Neutrophil (primary cell): Measurements from ENCODE around the gene MUCL3.

Experiments used
- H3K27ac ChIP-seq: fragments of 200-600 bp; sonication (generic); 2 replicates; pipeline ENCODE4 v1.5.1; 2016; ENCODE audit warnings: mild to moderate bottlenecking, moderate library complexity
- H3K27me3 ChIP-seq: fragments of 200-600 bp; sonication (generic); 2 replicates; pipeline ENCODE4 v1.6.0; 2016; ENCODE audit warnings: mild to moderate bottlenecking
- H3K36me3 ChIP-seq: fragments of 200-600 bp; sonication (generic); 2 replicates; pipeline ENCODE4 v1.5.1; 2017
- H3K4me1 ChIP-seq, 2 experiments: fragments of 200-600 bp in 1 of 2; sonication (generic) in 1 of 2; 1 replicate in 1 of 2; 2 replicates in 1 of 2; pipeline versions ENCODE4 v1.5.1 to v1.6.1; 2013 to 2016; ENCODE audit warnings: low read depth in 1 of 2, low read length in 1 of 2, mild to moderate bottlenecking in 1 of 2, moderate library complexity in 1 of 2; ENCODE audit not compliant: control insufficient read depth in 1 of 2, insufficient read depth in 1 of 2
- H3K4me3 ChIP-seq, 2 experiments: fragments of 200-600 bp in 1 of 2; sonication (generic) in 1 of 2; 1 replicate in 1 of 2; 2 replicates in 1 of 2; pipeline ENCODE4 v1.5.1; 2013 to 2016; ENCODE audit warnings: low read depth in 1 of 2, low read length in 1 of 2, mild to moderate bottlenecking in 1 of 2, moderate library complexity in 1 of 2
- H3K9me3 ChIP-seq: fragments of 200-600 bp; sonication (generic); 2 replicates; pipeline ENCODE4 v1.5.1; 2016
- TF ChIP-seq, protein P1 (sequence below): fragments of 200-600 bp; sonication (generic); IDR thresholded peaks from 2 replicates; pipeline ENCODE4 v1.5.1; 2016; ENCODE audit warnings: antibody characterized with exemption

MUCL3 gene

DNA sequence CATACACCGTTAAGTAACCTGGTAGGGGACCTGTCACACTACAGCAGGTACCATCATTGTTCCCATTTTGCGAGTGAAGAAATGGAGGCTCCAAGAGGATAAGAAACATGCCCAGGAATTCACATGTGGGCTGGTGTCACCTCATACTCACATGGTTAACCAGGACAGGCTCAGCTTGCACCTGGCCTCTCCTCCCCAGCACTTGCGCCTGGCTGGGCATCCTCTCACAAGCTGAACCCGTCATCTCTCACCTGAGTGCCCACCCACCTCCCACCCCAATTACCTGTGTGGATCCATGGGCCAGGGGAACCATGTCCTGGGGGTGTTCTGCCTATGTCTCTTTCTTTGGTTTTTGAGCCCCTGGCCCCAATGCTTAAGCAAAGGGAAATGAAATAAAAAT, 10.3 kb upstream of the MUCL3 start:
- TF ChIP-seq, protein P1, sequence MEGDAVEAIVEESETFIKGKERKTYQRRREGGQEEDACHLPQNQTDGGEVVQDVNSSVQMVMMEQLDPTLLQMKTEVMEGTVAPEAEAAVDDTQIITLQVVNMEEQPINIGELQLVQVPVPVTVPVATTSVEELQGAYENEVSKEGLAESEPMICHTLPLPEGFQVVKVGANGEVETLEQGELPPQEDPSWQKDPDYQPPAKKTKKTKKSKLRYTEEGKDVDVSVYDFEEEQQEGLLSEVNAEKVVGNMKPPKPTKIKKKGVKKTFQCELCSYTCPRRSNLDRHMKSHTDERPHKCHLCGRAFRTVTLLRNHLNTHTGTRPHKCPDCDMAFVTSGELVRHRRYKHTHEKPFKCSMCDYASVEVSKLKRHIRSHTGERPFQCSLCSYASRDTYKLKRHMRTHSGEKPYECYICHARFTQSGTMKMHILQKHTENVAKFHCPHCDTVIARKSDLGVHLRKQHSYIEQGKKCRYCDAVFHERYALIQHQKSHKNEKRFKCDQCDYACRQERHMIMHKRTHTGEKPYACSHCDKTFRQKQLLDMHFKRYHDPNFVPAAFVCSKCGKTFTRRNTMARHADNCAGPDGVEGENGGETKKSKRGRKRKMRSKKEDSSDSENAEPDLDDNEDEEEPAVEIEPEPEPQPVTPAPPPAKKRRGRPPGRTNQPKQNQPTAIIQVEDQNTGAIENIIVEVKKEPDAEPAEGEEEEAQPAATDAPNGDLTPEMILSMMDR = no peak
- peaks cover 20% of the 10 kb centered on the region for H3K27me3 ChIP-seq
- peaks cover 12% of the 10 kb centered on the region for H3K36me3 ChIP-seq
- H3K9me3 ChIP-seq = no peaks in the 10 kb centered on the region
- H3K27ac ChIP-seq = no peak overlapping the region
- no peaks in the 10 kb centered on the region for H3K4me1 ChIP-seq
- no peak overlapping the region for H3K4me3 ChIP-seq

DNA sequence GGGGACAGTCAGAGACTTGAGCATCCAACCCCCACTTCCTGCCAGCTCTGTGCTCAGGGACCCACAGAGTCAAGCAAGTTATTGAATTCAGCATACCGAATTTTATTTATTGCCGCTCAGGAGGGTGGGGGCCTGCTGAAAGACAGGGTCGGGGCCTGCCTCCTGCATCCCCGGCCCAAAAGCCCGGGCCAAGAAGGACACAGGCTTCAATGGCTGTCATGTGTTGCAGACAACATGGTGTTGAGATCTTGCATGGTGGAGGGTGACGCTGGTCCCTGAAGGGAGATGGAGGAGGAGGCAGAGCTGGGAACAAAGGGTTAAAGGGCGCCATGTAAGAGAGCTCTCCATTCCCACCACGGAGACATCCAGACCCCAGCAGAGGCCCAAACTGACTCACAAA, 9.5 kb upstream of the MUCL3 start:
- Histone ChIP-seq H3K27ac (no peak overlapping the region), H3K4me1 (no peaks in the 10 kb centered on the region), H3K9me3 (no peaks in the 10 kb centered on the region), H3K4me3 (no peak overlapping the region), H3K27me3 (peaks cover 20% of the 10 kb centered on the region), H3K36me3 (peaks cover 5% of the 10 kb centered on the region)
- TF ChIP-seq, protein P1 = no peak

DNA sequence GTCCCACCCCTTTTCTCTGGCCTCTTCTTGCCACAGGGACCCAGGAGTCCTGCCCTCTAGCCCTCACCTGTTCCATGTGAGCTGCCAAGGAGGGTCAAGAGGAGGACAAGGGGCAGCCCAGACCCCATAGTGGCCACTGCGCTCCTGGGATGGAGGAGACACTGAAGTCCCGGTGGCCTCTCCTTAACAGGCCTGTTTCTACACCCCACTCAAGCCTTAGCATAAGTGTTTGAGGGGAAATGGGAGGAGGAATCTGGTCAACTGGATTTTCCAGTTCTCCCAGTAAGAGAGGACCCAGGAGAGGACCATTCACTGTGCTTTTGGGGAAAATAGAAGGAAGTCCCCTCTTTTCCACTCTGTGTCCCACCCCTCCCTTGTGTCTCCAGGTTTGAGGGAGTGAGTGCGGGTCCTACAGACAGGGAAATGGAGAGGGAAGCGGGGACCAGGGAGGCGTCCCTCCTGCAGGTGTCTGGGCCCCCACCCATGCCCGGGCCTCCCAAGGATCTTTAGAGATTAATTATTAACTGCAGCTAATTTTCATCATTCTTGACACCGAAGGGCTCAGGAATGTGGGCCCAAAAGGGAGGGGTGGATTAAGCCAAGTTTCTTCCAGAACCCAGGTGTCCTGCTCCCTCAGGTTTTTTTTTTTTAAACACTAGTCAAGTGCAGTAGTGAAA, 8.7 kb upstream of the MUCL3 start, which contains the start of gene SFTA2:
TSS of gene SFTA2 (minus strand) at position 202 of the 677 bp plus-strand sequence. CDS start at position 128, 74 bp downstream.
- H3K4me1 ChIP-seq = no peaks in the 10 kb centered on the region
- no peak within 1 kb of the TSS for H3K4me3 ChIP-seq
- TF ChIP-seq, protein P1 = no peak
- H3K27me3 ChIP-seq = peaks cover 21% of the 10 kb centered on the region
- no peaks in the 10 kb centered on the region for H3K9me3 ChIP-seq
- H3K36me3 ChIP-seq = no peaks in the 10 kb centered on the region
- H3K27ac ChIP-seq = no peak within 1 kb of the TSS

DNA sequence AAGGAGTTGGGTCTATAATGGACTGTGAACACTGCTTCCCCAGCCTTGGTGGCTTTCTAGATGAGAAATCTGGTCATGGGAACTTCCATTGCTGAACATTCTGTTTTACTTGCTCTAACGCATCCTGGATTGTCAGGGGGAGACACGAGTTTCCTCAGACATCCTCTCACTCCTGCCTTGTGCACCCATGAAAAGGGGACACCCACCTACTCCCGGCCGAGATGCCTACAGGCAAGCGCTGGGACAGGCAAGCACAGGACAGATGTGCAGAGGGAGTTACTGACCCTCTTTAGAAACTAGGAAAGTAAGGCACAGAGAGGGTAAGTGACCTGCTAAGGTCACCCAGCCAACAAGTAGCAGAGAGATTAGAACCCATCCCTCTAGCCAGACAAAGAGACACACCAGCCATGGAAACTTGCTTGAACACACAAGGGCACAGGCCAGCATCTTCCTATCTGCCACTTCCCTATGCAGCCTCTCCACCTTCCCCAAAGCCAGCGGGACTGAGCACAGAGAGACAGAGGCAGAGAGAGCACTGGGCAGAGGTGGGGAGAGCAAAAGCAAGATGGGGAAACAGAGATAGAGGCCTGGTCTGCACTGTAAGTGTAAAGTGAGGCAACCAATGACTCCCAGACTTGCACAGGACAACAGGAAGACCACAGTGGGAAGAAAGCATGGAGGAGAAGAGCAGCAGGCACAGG, 8.0 kb upstream of the MUCL3 start:
- H3K27ac ChIP-seq = no peak overlapping the region
- no peaks in the 10 kb centered on the region for H3K4me1 ChIP-seq
- no peak overlapping the region for H3K4me3 ChIP-seq
- peaks cover 29% of the 10 kb centered on the region for H3K27me3 ChIP-seq
- TF ChIP-seq, protein P1 = no peak
- no peaks in the 10 kb centered on the region for H3K36me3 ChIP-seq
- no peaks in the 10 kb centered on the region for H3K9me3 ChIP-seq

DNA sequence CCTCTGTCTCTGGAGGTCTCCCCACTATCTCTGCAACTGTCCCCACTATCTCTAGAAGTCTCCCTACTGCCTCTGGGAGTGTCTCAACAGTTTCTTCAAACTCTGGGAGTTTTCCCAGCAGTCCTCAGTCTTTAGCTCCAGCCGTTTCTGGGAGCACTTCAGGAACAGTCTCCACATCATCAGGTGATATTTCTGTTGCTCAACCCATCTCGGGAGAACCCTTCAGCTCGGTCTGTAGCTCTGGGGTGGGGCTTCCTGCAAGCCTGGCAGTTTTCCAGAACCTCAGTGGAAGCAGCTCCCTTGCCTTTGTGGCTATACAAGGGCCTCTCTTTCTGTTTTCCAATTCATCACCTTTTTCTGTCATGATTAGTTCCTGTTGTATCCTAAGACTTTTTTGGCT, 5.8 kb upstream of the MUCL3 start:
- H3K9me3 ChIP-seq = no peaks in the 10 kb centered on the region
- no peaks in the 10 kb centered on the region for H3K36me3 ChIP-seq
- H3K4me3 ChIP-seq = no peak overlapping the region
- no peaks in the 10 kb centered on the region for H3K4me1 ChIP-seq
- no peak overlapping the region for H3K27ac ChIP-seq
- TF ChIP-seq, protein P1 = no peak
- peaks cover 37% of the 10 kb centered on the region for H3K27me3 ChIP-seq
